DOHH2 (cell line): ENCODE data around the gene CRK.

Experiments
- CTCF ChIP-seq: fragments of 200-600 bp; sonication (generic); IDR thresholded peaks from one replicate; pipeline ENCODE4 v1.5.1; 2014; ENCODE audit warnings: antibody characterized with exemption, mild to moderate bottlenecking, low read depth, low read length; ENCODE audit not compliant: poor library complexity, severe bottlenecking
- EZH2phosphoT487 ChIP-seq: fragments of 200-600 bp; sonication (generic); IDR thresholded peaks from 2 replicates; pipeline ENCODE4 v1.6.1; 2017; ENCODE audit warnings: borderline replicate concordance, mild to moderate bottlenecking, antibody characterized with exemption, low read length, moderate library complexity, mixed read lengths

- TF ChIP-seq EZH2phosphoT487 = no peak
- TF ChIP-seq CTCF = no peak
Measured at GRCh38 chr17:1454541-1454940, 1.5 kb downstream of the CRK start.
